OCI-LY1 (cell line): ENCODE results near the gene ZSCAN20.

Source experiments
- CTCF ChIP-seq: fragments of 200-600 bp; sonication (generic), shearing (Covaris generic); IDR thresholded peaks from 2 replicates; pipeline ENCODE4 v1.5.1; 2017; ENCODE audit warnings: mild to moderate bottlenecking, antibody characterized with exemption, low read length, moderate library complexity, mixed read lengths
- EZH2 ChIP-seq: fragments of 200-600 bp; sonication (generic), shearing (Covaris generic); IDR thresholded peaks from 2 replicates; pipeline ENCODE4 v1.8.0; 2017; ENCODE audit warnings: borderline replicate concordance, mixed run types, mild to moderate bottlenecking, antibody characterized with exemption, low read length, moderate library complexity, mixed read lengths

- no peak for TF ChIP-seq CTCF
- TF ChIP-seq EZH2, result no peak
Observed at GRCh38 chr1:33501774-33502173, 29.3 kb downstream of the ZSCAN20 start.
